Endothelial cell of umbilical vein (primary cell): ENCODE measurements around the gene MYH15. TPM values are rescaled to one million over a fixed set of nuclear protein-coding genes. Genes with fewer than 3 reads are reported as not detected.

Experiments
- BruUV-seq: library from RNA; stranded (reverse); fragments of 400-500 nt; replicated peaks from 2 replicates; lab custom pipeline; 2021; lab: Mats Ljungman, UMichigan
- CTCF ChIA-PET: fragments of 300-600, 350-600 bp; sonication (Branson Sonifier 250); formaldehyde crosslinking; loops from one replicate; lab custom pipeline; 2021; ENCODE audit warnings: antibody characterized with exemption, inconsistent platforms; lab: Charles Lee
- POLR2A ChIA-PET: fragments of 300-600, 350-600 bp; sonication (Branson Sonifier 250); formaldehyde crosslinking; loops from one replicate; lab custom pipeline; 2021; ENCODE audit warnings: antibody characterized with exemption, inconsistent platforms; lab: Charles Lee
- DNase-seq: peaks from one replicate; pipeline ENCODE4 v3.0.0-alpha.2; 2011; ENCODE audit warnings: low read depth, low spot score
- FAIRE-seq: peaks from 2 replicates; lab custom pipeline; 2011; peaks lifted over from hg19 to GRCh38; lab: Jason Lieb, UNC
- H2AFZ ChIP-seq: 2 replicates; pipeline ENCODE4 v1.6.0; 2012; ENCODE audit warnings: low read depth, low read length, control low read depth, inconsistent platforms
- H3K27ac ChIP-seq: 2 replicates; pipeline ENCODE4 v1.5.1; 2011; ENCODE audit warnings: low read depth, mild to moderate bottlenecking, control low read depth, low read length, moderate library complexity; ENCODE audit not compliant: insufficient read depth
- H3K27me3 ChIP-seq, 2 experiments: 2 replicates each; pipeline versions ENCODE4 v1.6.0 to v1.6.1; 2011; ENCODE audit warnings: low read length in 2 of 2, mixed read lengths in 1 of 2; ENCODE audit not compliant: control insufficient read depth in 2 of 2, insufficient read depth in 2 of 2
- H3K36me3 ChIP-seq, 2 experiments: 2 replicates in 1 of 2; 3 replicates in 1 of 2; pipeline ENCODE4 v1.5.1; 2011; ENCODE audit warnings: low read length in 2 of 2, mild to moderate bottlenecking in 1 of 2, moderate library complexity in 1 of 2; ENCODE audit not compliant: control insufficient read depth in 2 of 2, insufficient read depth in 2 of 2; ENCODE audit errors: extremely low read depth in 1 of 2
- H3K4me1 ChIP-seq: 3 replicates; pipeline ENCODE4 v1.5.1; 2011; ENCODE audit warnings: mild to moderate bottlenecking, low read length; ENCODE audit not compliant: control insufficient read depth, insufficient read depth; ENCODE audit errors: extremely low read depth
- H3K4me2 ChIP-seq: 2 replicates; pipeline ENCODE4 v1.6.1; 2011; ENCODE audit warnings: low read length, control low read depth, mixed read lengths; ENCODE audit not compliant: insufficient read depth
- H3K4me3 ChIP-seq, 3 experiments: fragments of 200-600 bp in 1 of 3; sonication (generic), shearing (Covaris generic) in 1 of 3; replicated peaks in 1 of 3; 2 replicates each; pipeline ENCODE4 v1.5.1; 2011 to 2016; ENCODE audit warnings: control low read depth in 3 of 3, low read length in 3 of 3, mild to moderate bottlenecking in 2 of 3, inconsistent platforms in 1 of 3, low read depth in 1 of 3, moderate library complexity in 1 of 3; ENCODE audit not compliant: insufficient read depth in 1 of 3
- H3K79me2 ChIP-seq: 2 replicates; pipeline ENCODE4 v1.6.0; 2012; ENCODE audit warnings: low read length, inconsistent platforms; ENCODE audit not compliant: control insufficient read depth, insufficient read depth
- H3K9ac ChIP-seq: replicated peaks from 2 replicates; pipeline ENCODE3; 2011; ENCODE audit warnings: low read length, control low read depth; ENCODE audit not compliant: insufficient read depth; ENCODE audit errors: extremely low read depth
- H3K9me1 ChIP-seq: replicated peaks from 3 replicates; pipeline ENCODE4 v1.6.0; 2011; ENCODE audit warnings: mild to moderate bottlenecking, low read length; ENCODE audit not compliant: control insufficient read depth, insufficient read depth; ENCODE audit errors: extremely low read depth
- H3K9me3 ChIP-seq: replicated peaks from 2 replicates; pipeline ENCODE4 v1.5.1; 2012; ENCODE audit warnings: low read length, inconsistent platforms; ENCODE audit not compliant: control insufficient read depth, insufficient read depth
- H4K20me1 ChIP-seq: replicated peaks from 2 replicates; pipeline ENCODE3; 2011; ENCODE audit warnings: mild to moderate bottlenecking, low read length; ENCODE audit not compliant: control insufficient read depth, insufficient read depth; ENCODE audit errors: extremely low read depth
- CTCF ChIP-seq, 2 donors: IDR thresholded peaks; 1 replicate in 1 of 2; 2 replicates in 1 of 2; pipeline ENCODE4 v1.5.1; 2011; ENCODE audit warnings: low read length in 2 of 2, mild to moderate bottlenecking in 2 of 2, moderate library complexity in 2 of 2, control low read depth in 1 of 2, inconsistent platforms in 1 of 2, low read depth in 1 of 2; ENCODE audit not compliant: insufficient read depth in 1 of 2; ENCODE audit errors: extremely low read depth in 1 of 2
- EZH2 ChIP-seq: IDR thresholded peaks from 2 replicates; pipeline ENCODE4 v1.6.1; 2012; ENCODE audit warnings: borderline replicate concordance, low read depth, mild to moderate bottlenecking, moderate library complexity, low read length, inconsistent platforms; ENCODE audit not compliant: severe bottlenecking
- FOS ChIP-seq: IDR thresholded peaks from 2 replicates; pipeline ENCODE4 v1.6.1; 2011; ENCODE audit warnings: mild to moderate bottlenecking, low read length, moderate library complexity, borderline replicate concordance; ENCODE audit not compliant: insufficient read depth
- GATA2 ChIP-seq: IDR thresholded peaks from 2 replicates; pipeline ENCODE4 v1.7.0; 2011; ENCODE audit warnings: low read depth, mild to moderate bottlenecking, moderate library complexity, mixed read lengths, low read length; ENCODE audit not compliant: insufficient read length, insufficient read depth
- JUN ChIP-seq: IDR thresholded peaks from 2 replicates; pipeline ENCODE4 v1.6.1; 2011; ENCODE audit warnings: borderline replicate concordance, low read depth; ENCODE audit not compliant: insufficient read length, insufficient read depth
- MAX ChIP-seq: IDR thresholded peaks from 2 replicates; pipeline ENCODE4 v1.6.1; 2011; ENCODE audit not compliant: insufficient read depth, insufficient read length
- MYC ChIP-seq: IDR thresholded peaks from one replicate; pipeline ENCODE4 v1.6.1; 2011; ENCODE audit warnings: mild to moderate bottlenecking, low read depth, low read length
- POLR2A ChIP-seq: IDR thresholded peaks from 2 replicates; pipeline ENCODE4 v1.6.1; 2012; ENCODE audit warnings: low read depth, mild to moderate bottlenecking, control low read depth, low read length
- POLR2AphosphoS5 ChIP-seq: IDR thresholded peaks from 2 replicates; pipeline ENCODE4 v1.6.1; 2012; ENCODE audit warnings: low read depth, mild to moderate bottlenecking, control low read depth, low read length, moderate library complexity; ENCODE audit not compliant: insufficient read depth
- dilution Hi-C: fragments of 300-500 bp; cut with MboI; formaldehyde crosslinking; loops from one replicate; pipeline ENCODE4 v1.15.0; 2019; ENCODE audit warnings: low sequenced_read_pairs; ENCODE audit not compliant: extremely low pct_ligation_motif_present
- intact Hi-C: fragments of 100-400 bp; cut with micrococcal nuclease; formaldehyde crosslinking; loops from one replicate; pipeline ENCODE4 v1.10.0; 2022
- polyA plus RNA-seq, 4 experiments: library from polyadenylated mRNA; depleted of rRNA in 3 of 4; stranded (reverse) in 3 of 4; unstranded in 1 of 4; fragments of >200 nt; gene quantifications; 2 replicates each; pipeline versions ENCODE4 v1.2.1 to v1.2.3, GENCODE V29; 2011 to 2012; ENCODE audit warnings: missing spikeins in 1 of 4
- total RNA-seq: library from RNA; stranded (reverse); gene quantifications from 2 replicates; pipeline ENCODE4 v1.2.3, GENCODE V29; 2021

Gene MYH15
- total and polyA plus RNA-seq, 2 donors (not counting 3 experiments of a cell fraction or from before 2014, with no cell fraction given) = 0.27 TPM; not detected in 1

DNA sequence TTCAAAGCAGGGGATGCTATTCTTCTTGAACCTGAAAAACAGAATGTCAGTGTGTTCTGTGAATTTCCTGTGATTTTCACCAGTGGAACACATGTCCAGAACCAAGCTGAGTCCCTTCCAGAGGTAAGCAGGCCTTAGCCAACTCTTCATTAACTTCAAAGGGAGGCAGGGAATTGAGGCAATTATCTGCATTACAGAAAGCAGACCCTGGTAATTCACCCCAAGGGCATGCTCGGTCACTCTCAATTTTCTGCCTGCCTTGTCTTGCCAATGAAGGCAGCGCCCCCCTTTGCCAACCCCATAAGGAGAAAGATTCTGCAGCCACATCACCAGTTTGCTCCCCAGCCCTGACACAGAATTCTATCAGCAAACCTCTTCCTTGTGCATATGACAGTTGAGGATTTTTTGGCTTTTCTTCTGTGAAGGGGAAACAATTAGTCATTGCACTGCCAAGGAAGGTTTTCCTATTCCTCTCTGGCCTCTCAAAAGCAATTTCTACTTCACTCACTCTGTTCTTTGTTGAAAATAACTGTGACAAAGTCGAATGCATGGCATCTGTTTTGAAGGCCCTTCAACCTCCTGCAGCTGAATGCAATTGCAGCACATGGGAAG is 128.8 kb downstream of the MYH15 start:
- dilution Hi-C loops (no loop called here), intact Hi-C loops (no loop called here)
- FAIRE-seq (no peak), DNase-seq (no peak)
- no peaks in the 10 kb centered on the region for H3K79me2 ChIP-seq
- peaks cover 0 to 2% of the 10 kb centered on the region in 2 experiments for H3K27me3 ChIP-seq
- no peak overlapping the region for H2AFZ ChIP-seq
- no peak overlapping the region for H3K4me3 ChIP-seq
- no peaks in the 10 kb centered on the region for H3K4me1 ChIP-seq
- H4K20me1 ChIP-seq = no peaks in the 10 kb centered on the region
- H3K9me3 ChIP-seq = no peaks in the 10 kb centered on the region
- TF ChIP-seq EZH2 (no peak), CTCF (IDR thresholded peaks at IDR 0.05; ENCODE audit: extremely low read depth in 1 of 2, insufficient read depth in 1 of 2, low read depth in 1 of 2, low read length in 2 of 2) (no peak), JUN (no peak), MYC (no peak), MAX (no peak), POLR2A (no peak), POLR2AphosphoS5 (no peak), FOS (no peak), GATA2 (no peak)
- ChIA-PET POLR2A (no interaction called here), CTCF (no interaction called here)
- no TSS peak for BruUV-seq
- H3K27ac ChIP-seq = no peak overlapping the region
- no peaks in the 10 kb centered on the region for H3K9me1 ChIP-seq
- H3K4me2 ChIP-seq = no peak overlapping the region
- no peaks in the 10 kb centered on the region for H3K36me3 ChIP-seq
- no peak overlapping the region for H3K9ac ChIP-seq
